HG02852 (cell line): ENCODE data around the gene MTM1.

Experiments used
- ATAC-seq: cut with Tn5 transposase; IDR thresholded peaks from one replicate; pipeline ENCODE4 v1.9.1; 2021; ENCODE audit warnings: mild to moderate bottlenecking, moderate library complexity; ENCODE audit not compliant: unreplicated experiment

MTM1 gene

GRCh38 chrX:150548251-150548650 is 20.2 kb upstream of the MTM1 start:
- no peak for ATAC-seq

GRCh38 chrX:150548684-150549083 is 19.7 kb upstream of the MTM1 start:
- ATAC-seq: no peak

- no peak for ATAC-seq
These were observed 16.5 kb upstream of the MTM1 start for GRCh38 chrX:150551963-150552362.

GRCh38 chrX:150558424-150558823 is 10.0 kb upstream of the MTM1 start:
- no peak for ATAC-seq

- ATAC-seq: no peak
These were observed 3.6 kb upstream of the MTM1 start for GRCh38 chrX:150564838-150565237.

GRCh38 chrX:150565551-150565950 is 2.9 kb upstream of the MTM1 start:
- ATAC-seq: no peak

- no peak for ATAC-seq
These were observed 1.7 kb upstream of the MTM1 start for GRCh38 chrX:150566734-150567182.

- ATAC-seq: no peak
These were observed 639 bp upstream of the MTM1 start for GRCh38 chrX:150567645-150568319.

GRCh38 chrX:150569155-150569477 is 695 bp downstream of the MTM1 start:
- peak; percentile 31 for ATAC-seq

GRCh38 chrX:150570512-150570911 is 2.1 kb downstream of the MTM1 start:
- ATAC-seq: no peak

GRCh38 chrX:150572206-150572605 is 3.8 kb downstream of the MTM1 start:
- no peak for ATAC-seq

- no peak for ATAC-seq
These were observed 4.7 kb downstream of the MTM1 start for GRCh38 chrX:150573106-150573505.

GRCh38 chrX:150573702-150574101 is 5.3 kb downstream of the MTM1 start:
- ATAC-seq: peak; percentile 30

GRCh38 chrX:150574559-150575418 is 6.4 kb downstream of the MTM1 start:
- ATAC-seq: peak; percentile 58

- ATAC-seq: no peak
These were observed 7.0 kb downstream of the MTM1 start for GRCh38 chrX:150575419-150575814.

- no peak for ATAC-seq
These were observed 8.8 kb downstream of the MTM1 start for GRCh38 chrX:150577174-150577573.

- ATAC-seq: no peak
These were observed 12.8 kb downstream of the MTM1 start for GRCh38 chrX:150581093-150581775.

- no peak for ATAC-seq
These were observed 14.0 kb downstream of the MTM1 start for GRCh38 chrX:150582338-150582948.

GRCh38 chrX:150587585-150588503 is 19.4 kb downstream of the MTM1 start:
- ATAC-seq: no peak

GRCh38 chrX:150594584-150594983 is 26.2 kb downstream of the MTM1 start:
- ATAC-seq: no peak
